Spleen (tissue), 11 donors: Measurements from ENCODE around the gene FAM83B. TPM values are rescaled to one million over a fixed set of nuclear protein-coding genes. Genes with fewer than 3 reads are reported as not detected.

Experiments
- DNase-seq: peaks from one replicate; pipeline ENCODE4 v3.0.0-alpha.2; 2020
- H3K27ac ChIP-seq, 8 donors: fragments of 200-600 bp; sonication (generic) in 7 of 8; 1 replicate in 4 of 8; 2 replicates in 4 of 8; pipeline versions ENCODE4 v1.5.0 to v1.8.0; 2016 to 2021; ENCODE audit warnings: inconsistent platforms in 4 of 8, mild to moderate bottlenecking in 4 of 8, moderate library complexity in 1 of 8
- H3K27me3 ChIP-seq, 7 donors: fragments of 200-600 bp; sonication (generic) in 6 of 7; replicated peaks in 1 of 7; 1 replicate in 4 of 7; 2 replicates in 3 of 7; pipeline versions ENCODE4 v1.5.0 to v1.8.0; 2016 to 2021; ENCODE audit warnings: inconsistent platforms in 3 of 7, mild to moderate bottlenecking in 1 of 7
- H3K36me3 ChIP-seq, 6 donors: fragments of 200-600 bp; sonication (generic) in 5 of 6; 1 replicate in 4 of 6; 2 replicates in 2 of 6; pipeline versions ENCODE4 v1.5.0 to v1.8.0; 2016 to 2021; ENCODE audit warnings: inconsistent platforms in 2 of 6
- H3K4me1 ChIP-seq, 6 donors: fragments of 200-600 bp; sonication (generic) in 5 of 6; 1 replicate in 3 of 6; 2 replicates in 3 of 6; pipeline versions ENCODE4 v1.5.0 to v1.8.0; 2016 to 2021; ENCODE audit warnings: inconsistent platforms in 3 of 6
- H3K4me3 ChIP-seq, 8 donors: fragments of 200-600 bp; sonication (generic) in 7 of 8; 1 replicate in 4 of 8; 2 replicates in 4 of 8; pipeline versions ENCODE4 v1.5.0 to v1.8.0; 2016 to 2021; ENCODE audit warnings: inconsistent platforms in 4 of 8, mild to moderate bottlenecking in 4 of 8, moderate library complexity in 2 of 8
- H3K9me3 ChIP-seq, 8 donors: fragments of 200-600 bp; sonication (generic) in 7 of 8; 1 replicate in 4 of 8; 2 replicates in 4 of 8; pipeline versions ENCODE4 v1.5.0 to v1.8.0; 2016 to 2021; ENCODE audit warnings: inconsistent platforms in 4 of 8
- POLR2A ChIP-seq, 3 donors: fragments of 450-650 bp; IDR thresholded peaks; one replicate each; pipeline ENCODE4 v1.5.1; 2017; ENCODE audit warnings: antibody characterized with exemption in 3 of 3, mild to moderate bottlenecking in 1 of 3
- POLR2AphosphoS5 ChIP-seq, 3 donors: sonication (generic); formaldehyde crosslinking; IDR thresholded peaks; one replicate each; pipeline ENCODE4 v1.5.1; 2017; ENCODE audit warnings: antibody characterized with exemption in 3 of 3
- WGBS, 5 donors: extraction: QIAGEN DNeasy Blood & Tissue Kit in 3 of 5; methylation state at CpG; one replicate each; pipeline versions ENCODE4 v1.1.5 to v1.1.7; 2013 to 2018; 5-methylcytosine and 5-hydroxymethylcytosine counted together
- intact Hi-C: fragments of 100-400 bp; cut with DNase I; formaldehyde crosslinking; loops from one replicate; pipeline ENCODE4 v1.15.0; 2023; ENCODE audit warnings: low total_unique reads
- polyA plus RNA-seq, 3 donors: library from polyadenylated mRNA; stranded (reverse); fragments of 200-250 nt; gene quantifications; one replicate each; pipeline ENCODE4 v1.2.1, GENCODE V29; 2013
- total RNA-seq, 7 donors: library from RNA; depleted of rRNA in 3 of 7; stranded (reverse); fragments of >200 nt in 3 of 7; fragmentation: NEBNext Ultra II Directional in 4 of 7; extraction: Animal tissue kit (Norgen Biotek cat#: 25700) in 4 of 7; gene quantifications; one replicate each; pipeline versions ENCODE4 v1.1.0 to v1.2.1, GENCODE V29; 2016 to 2021
- TF ChIP-seq, protein P1 (sequence below), 11 experiments: fragments of 200-600 bp in 7 of 11; fragments of 450-650 bp in 4 of 11; sonication (generic) in 4 of 11; IDR thresholded peaks in 8 of 11; conservative IDR thresholded peaks in 3 of 11; 1 replicate in 7 of 11; 2 replicates in 4 of 11; pipeline versions ENCODE4 v1.4.0 to v1.8.0; 2016 to 2021; ENCODE audit warnings: antibody characterized with exemption in 11 of 11, inconsistent platforms in 4 of 11, mild to moderate bottlenecking in 1 of 11
- donor health status: healthy with polysubstance abuse.
- donor health status: DM: no; HTN: no; CAD: no; lungs with moderate emphysema.
- donor health status: DM: no; HTN: no; CAD: no.
- donor health status: Bipolar disorder and iron deficiency.
- donor health status: healthy.
- donor health status: DM: no; HTN: no; CAD: no.
- donor health status: DM: yes; HTN: yes; CAD: no.

Gene FAM83B
- total and polyA plus RNA-seq, 10 donors, result not detected

DNA sequence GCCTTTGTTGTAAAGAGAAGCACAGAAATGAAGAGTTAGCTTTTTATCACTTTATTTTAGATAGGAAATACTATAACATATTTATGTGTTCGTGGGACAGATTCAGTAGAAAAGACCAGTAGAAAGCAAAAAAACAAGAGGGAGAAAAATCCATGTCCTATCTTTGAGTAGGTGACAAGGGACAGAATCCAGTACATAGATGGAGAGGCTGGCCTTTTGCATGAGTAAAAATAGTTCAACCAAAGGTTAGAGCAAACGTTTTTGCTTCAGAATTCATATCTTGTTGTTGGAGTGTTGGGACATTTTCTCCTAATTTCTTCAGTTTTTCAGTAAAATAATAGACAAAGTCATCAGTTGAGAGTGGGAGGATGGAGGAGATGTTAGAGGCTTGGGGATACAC, 19.6 kb upstream of the FAM83B start:
- H3K36me3 ChIP-seq, result no peaks in the 10 kb centered on the region
- intact Hi-C loops, result no loop called here
- H3K27ac ChIP-seq, result no peak overlapping the region
- TF ChIP-seq, protein P1, sequence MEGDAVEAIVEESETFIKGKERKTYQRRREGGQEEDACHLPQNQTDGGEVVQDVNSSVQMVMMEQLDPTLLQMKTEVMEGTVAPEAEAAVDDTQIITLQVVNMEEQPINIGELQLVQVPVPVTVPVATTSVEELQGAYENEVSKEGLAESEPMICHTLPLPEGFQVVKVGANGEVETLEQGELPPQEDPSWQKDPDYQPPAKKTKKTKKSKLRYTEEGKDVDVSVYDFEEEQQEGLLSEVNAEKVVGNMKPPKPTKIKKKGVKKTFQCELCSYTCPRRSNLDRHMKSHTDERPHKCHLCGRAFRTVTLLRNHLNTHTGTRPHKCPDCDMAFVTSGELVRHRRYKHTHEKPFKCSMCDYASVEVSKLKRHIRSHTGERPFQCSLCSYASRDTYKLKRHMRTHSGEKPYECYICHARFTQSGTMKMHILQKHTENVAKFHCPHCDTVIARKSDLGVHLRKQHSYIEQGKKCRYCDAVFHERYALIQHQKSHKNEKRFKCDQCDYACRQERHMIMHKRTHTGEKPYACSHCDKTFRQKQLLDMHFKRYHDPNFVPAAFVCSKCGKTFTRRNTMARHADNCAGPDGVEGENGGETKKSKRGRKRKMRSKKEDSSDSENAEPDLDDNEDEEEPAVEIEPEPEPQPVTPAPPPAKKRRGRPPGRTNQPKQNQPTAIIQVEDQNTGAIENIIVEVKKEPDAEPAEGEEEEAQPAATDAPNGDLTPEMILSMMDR (IDR thresholded peaks at IDR 0.05 in 8 of 11, conservative IDR thresholded peaks at IDR 0.05 in 3 of 11), result no peak
- H3K4me3 ChIP-seq, result no peak overlapping the region
- H3K9me3 ChIP-seq, result peaks cover 0 to 15% (median 0%) of the 10 kb centered on the region in 8 donors
- no peaks in the 10 kb centered on the region for H3K27me3 ChIP-seq
- no peak for DNase-seq
- no peaks in the 10 kb centered on the region for H3K4me1 ChIP-seq
- 43 to 72% (median 50%) methylated on average over 2 of the region's 2 CpGs for WGBS, 5 donors

DNA sequence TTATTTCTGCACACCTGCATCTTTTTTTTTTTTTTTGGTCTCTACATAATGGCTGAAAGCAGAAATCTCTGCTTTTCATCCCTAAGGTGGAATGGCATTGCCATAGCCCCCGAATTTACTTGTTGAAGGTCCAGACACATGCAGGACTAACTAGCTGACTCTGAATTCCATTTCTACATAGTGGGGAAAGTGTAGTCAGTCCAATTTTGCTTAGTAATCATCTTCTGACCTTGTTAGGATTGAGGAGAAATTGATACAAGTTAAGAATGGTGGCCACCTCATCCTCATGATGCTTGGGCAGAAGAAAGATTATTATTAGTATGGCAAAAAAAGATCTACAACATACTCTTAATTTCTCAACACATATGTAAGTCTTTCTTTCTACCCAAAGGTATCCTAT, 16.4 kb upstream of the FAM83B start:
- H3K36me3 ChIP-seq, result no peaks in the 10 kb centered on the region
- intact Hi-C loops, result no loop called here
- no peak overlapping the region for H3K4me3 ChIP-seq
- DNase-seq, result no peak
- no peak for TF ChIP-seq POLR2AphosphoS5 (IDR thresholded peaks at IDR 0.05)
- TF ChIP-seq, protein P1 (IDR thresholded peaks at IDR 0.05 in 8 of 11, conservative IDR thresholded peaks at IDR 0.05 in 3 of 11), result no peak
- TF ChIP-seq POLR2A (IDR thresholded peaks at IDR 0.05), result no peak
- H3K4me1 ChIP-seq, result no peaks in the 10 kb centered on the region
- H3K27ac ChIP-seq, result no peak overlapping the region
- H3K9me3 ChIP-seq, result no peaks in the 10 kb centered on the region
- H3K27me3 ChIP-seq, result no peaks in the 10 kb centered on the region
- 38 to 71% (median 66%) methylated on average over 1 of the region's 1 CpG for WGBS, 5 donors

DNA sequence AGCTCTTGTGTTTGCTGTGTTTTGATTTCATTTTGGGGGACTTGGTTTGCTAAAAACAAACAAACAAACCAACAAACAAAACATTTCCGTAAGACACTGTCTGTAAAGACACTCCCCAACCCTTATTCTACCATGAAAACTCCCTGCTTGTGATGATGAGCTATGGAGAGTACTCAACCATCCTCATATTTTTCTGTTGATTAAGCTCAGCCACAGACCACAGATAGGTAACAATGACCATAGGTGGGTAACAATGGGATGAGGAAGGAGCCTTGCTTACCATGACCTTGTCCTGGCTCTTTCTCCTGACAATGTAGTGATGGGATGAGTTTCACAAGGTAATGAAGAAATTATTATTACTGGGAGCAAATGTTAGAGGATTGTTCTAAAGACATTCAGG, 11.4 kb upstream of the FAM83B start:
- Histone ChIP-seq H3K4me3 (no peak overlapping the region), H3K9me3 (peaks cover 0 to 7% (median 0%) of the 10 kb centered on the region in 8 donors), H3K36me3 (no peaks in the 10 kb centered on the region), H3K27me3 (no peaks in the 10 kb centered on the region), H3K4me1 (no peaks in the 10 kb centered on the region), H3K27ac (no peak overlapping the region)
- 76 to 96% (median 94%) methylated on average over 1 of the region's 1 CpG for WGBS, 5 donors
- intact Hi-C loops, result no loop called here
- DNase-seq, result no peak
- TF ChIP-seq POLR2AphosphoS5 (IDR thresholded peaks at IDR 0.05) (no peak), POLR2A (IDR thresholded peaks at IDR 0.05) (no peak)
- TF ChIP-seq, protein P1 (IDR thresholded peaks at IDR 0.05 in 8 of 11, conservative IDR thresholded peaks at IDR 0.05 in 3 of 11), result no peak

DNA sequence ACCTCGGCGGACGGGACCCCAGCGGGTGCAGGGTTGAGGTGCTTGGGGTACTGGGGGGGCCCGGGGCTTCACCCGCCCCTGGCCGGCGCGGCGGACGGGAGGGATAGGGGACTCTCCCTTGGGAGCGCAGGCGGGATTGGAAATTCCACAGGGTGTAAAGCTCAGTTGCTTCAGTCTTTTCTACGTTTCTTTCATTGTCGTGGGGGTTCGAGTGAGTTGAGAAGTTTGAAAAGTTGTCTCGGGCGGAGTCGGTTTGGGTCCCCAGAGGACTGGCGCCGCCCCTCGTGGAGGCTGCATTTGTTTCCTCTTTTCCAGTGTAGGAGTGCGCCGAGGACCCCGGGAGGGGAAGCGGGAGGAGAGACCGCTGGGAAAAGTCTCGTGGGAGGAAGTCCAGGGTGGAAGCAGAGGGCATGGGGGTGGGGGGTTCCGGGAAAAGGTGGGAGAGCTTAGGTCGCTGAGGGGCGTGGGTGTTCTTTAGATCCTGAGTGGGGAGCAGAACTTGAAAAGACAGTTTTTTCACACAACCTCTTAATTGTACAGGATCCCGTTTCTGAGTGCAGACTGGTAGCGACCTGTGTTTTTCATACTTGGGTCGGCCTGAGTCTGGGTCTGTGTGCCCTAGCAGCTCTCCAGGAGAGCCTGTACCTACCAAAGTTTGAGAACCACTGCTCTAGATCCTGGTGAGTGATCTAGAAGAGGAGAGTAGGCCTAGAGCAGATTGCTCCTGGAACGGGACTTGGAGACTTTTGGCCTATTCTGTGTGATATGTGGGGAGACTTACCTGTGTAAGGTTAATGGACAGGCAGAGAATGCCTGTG, 495 bp downstream of the FAM83B start:
- no peaks in the 10 kb centered on the region for H3K36me3 ChIP-seq
- H3K27ac ChIP-seq, result no peak overlapping the region
- peaks cover 0 to 30% (median 19%) of the 10 kb centered on the region in 7 donors for H3K27me3 ChIP-seq
- H3K4me3 ChIP-seq, result peak overlapping the region in 3 of 8 donors; percentile 4 to 35 (median 17)
- no peaks in the 10 kb centered on the region for H3K4me1 ChIP-seq
- DNase-seq, result no peak
- H3K9me3 ChIP-seq, result peaks cover 0 to 4% (median 0%) of the 10 kb centered on the region in 8 donors
- TF ChIP-seq, protein P1 (IDR thresholded peaks at IDR 0.05 in 8 of 11, conservative IDR thresholded peaks at IDR 0.05 in 3 of 11), result no peak
- no peak for TF ChIP-seq POLR2A (IDR thresholded peaks at IDR 0.05)
- TF ChIP-seq POLR2AphosphoS5 (IDR thresholded peaks at IDR 0.05), result no peak
- intact Hi-C loops, result no loop called here
- 7 to 10% (median 7%) methylated on average over 24 to 35 of the region's 35 CpGs for WGBS, 5 donors
